ENCODE data around the gene HLA-DOB. TPM values are rescaled to one million over a fixed set of nuclear protein-coding genes. Genes with fewer than 3 reads are reported as not detected.
A peak's percentile ranks its signal among the peaks of the same experiment; 100 is the strongest.

The HLA-DOB gene
- total and polyA plus RNA-seq, 2 of the 13 experiments (the other 11 are each of a cell fraction or from before 2014, with no cell fraction given): not detected

- TF ChIP-seq ZNF430 (CRISPR knock-in tag; IDR thresholded peaks at IDR 0.05): 0 out of 2 replicates have a peak, but pooled peaks have one; percentile 26
Observed at GRCh38 chr6:32843979-32844838, 27.4 kb upstream of the HLA-DOB start, which contains the start of gene PSMB8 (continued).

DNA sequence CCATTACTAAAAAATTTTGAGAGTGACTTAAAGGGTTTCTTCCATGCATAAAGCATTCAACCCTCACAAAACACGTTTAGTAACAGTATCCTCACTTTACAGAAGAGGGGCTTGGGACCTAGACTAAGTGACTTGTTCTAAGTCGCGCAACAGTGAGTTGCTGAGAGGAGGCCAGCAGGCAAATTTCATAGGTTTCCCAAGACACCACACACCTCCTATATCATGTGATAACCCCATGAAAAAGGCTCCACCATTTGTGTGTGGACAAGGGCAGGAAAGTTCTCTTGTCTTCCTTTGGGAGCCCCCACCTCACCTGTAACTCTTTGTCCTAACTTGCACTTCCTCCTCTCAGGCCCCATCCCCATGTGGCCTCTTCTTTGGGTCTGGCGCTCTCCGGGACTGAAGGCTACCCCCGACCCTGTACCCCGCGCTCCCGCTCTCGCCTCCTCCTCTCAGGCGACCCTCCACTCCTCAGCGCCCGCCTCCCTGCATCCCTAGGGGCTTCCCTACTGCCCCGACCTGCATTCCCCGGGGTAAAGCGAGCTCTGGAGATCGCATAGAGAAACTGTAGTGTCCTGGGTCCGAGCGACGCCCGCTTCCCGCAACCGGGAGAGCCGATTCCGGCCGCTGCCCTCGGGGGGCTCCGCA, 26.7 kb upstream of the HLA-DOB start:
- WGBS (ENCODE audit: low lambda C conversion rate): 9% methylated on average over 28 of the region's 28 CpGs
- no peaks in the 10 kb centered on the region for H3K9me3 ChIP-seq (ENCODE audit: low read length)
- in situ Hi-C loops (cut with HindIII; ENCODE audit: extremely low pct_ligation_motif_present, low pct_unique_long_range_greater_than_20kb): no loop called here
- H3K4me3 ChIP-seq (replicated peaks in 1 of 3; ENCODE audit: insufficient read depth in 1 of 3, low read depth in 2 of 3, low read length in 3 of 3): peak overlapping the region; percentile 73 to 85 (median 75)
- ChIA-PET CTCF (ENCODE audit: low intra/inter-chr PET ratio, low total read pairs) (no interaction called here), POLR2A (interaction anchor here (1.0 to 3.0 kb wide), 3 partner anchors 10 to 129 kb away, joined by 3 to 41 read pairs (median 25); partner anchors contain the start of genes PSMB9 and TAP1)
- H2AFZ ChIP-seq (ENCODE audit: low read length): peak overlapping the region; percentile 64
- no peaks in the 10 kb centered on the region for H3K79me2 ChIP-seq (ENCODE audit: insufficient read depth, low read length)
- FAIRE-seq (peak; percentile 42), ATAC-seq (peak; percentile 15), DNase-seq (ENCODE audit: low spot score) (no peak)
- H3K27me3 ChIP-seq (ENCODE audit: control insufficient read depth in 1 of 2, insufficient read depth in 2 of 2, low read length in 2 of 2): no peaks in the 10 kb centered on the region; a peak in 1 of 5 replicates
- intact Hi-C loops (cut with micrococcal nuclease; ENCODE audit: unreplicated experiment): no loop called here
- peaks cover 0 to 1% of the 10 kb centered on the region in 2 experiments; a peak in 2 of 5 replicates for H3K36me3 ChIP-seq (replicated peaks in 1 of 2; ENCODE audit: control insufficient read depth in 1 of 2, insufficient read depth in 2 of 2, low read length in 2 of 2)
- peak overlapping the region; percentile 20 for H3K27ac ChIP-seq (ENCODE audit: extremely low read length, insufficient read depth, low read length)
- no peaks in the 10 kb centered on the region for H4K20me1 ChIP-seq (ENCODE audit: insufficient read depth, low read length)
- BruUV-seq (replicated peaks): TSS peak; percentile 44
- H3K9ac ChIP-seq (ENCODE audit: insufficient read depth, low read depth, low read length): peak overlapping the region; percentile 67
- peak overlapping the region; percentile 80 for H3K4me2 ChIP-seq (ENCODE audit: low read depth, low read length)
- H3K4me1 ChIP-seq (ENCODE audit: insufficient read depth, low read length): peaks cover 16% of the 10 kb centered on the region
- TF ChIP-seq ZNF18 (CRISPR knock-in tag; IDR thresholded peaks at IDR 0.05; ENCODE audit: insufficient replicate concordance) (no peak), YEATS4 (CRISPR knock-in tag; IDR thresholded peaks at IDR 0.05; ENCODE audit: borderline replicate concordance) (no peak), ZNF572 (CRISPR knock-in tag; IDR thresholded peaks at IDR 0.05) (0 out of 2 replicates have a peak, but pooled peaks have one; percentile 12), TFDP1 (CRISPR knock-in tag; IDR thresholded peaks at IDR 0.05; ENCODE audit: borderline replicate concordance) (no peak), KAT8 (CRISPR knock-in tag; IDR thresholded peaks at IDR 0.05) (peak; percentile 7; the same call in 1 of the 2 replicates), HNRNPH1 (optimal IDR thresholded peaks at IDR 0.05; ENCODE audit: low read depth, low read length) (no peak), USF2 (IDR thresholded peaks at IDR 0.05; ENCODE audit: low read depth, low read length) (no peak), USF2 (CRISPR knock-in tag; IDR thresholded peaks at IDR 0.05; ENCODE audit: borderline replicate concordance) (no peak)
- TF ChIP-seq, protein P1, sequence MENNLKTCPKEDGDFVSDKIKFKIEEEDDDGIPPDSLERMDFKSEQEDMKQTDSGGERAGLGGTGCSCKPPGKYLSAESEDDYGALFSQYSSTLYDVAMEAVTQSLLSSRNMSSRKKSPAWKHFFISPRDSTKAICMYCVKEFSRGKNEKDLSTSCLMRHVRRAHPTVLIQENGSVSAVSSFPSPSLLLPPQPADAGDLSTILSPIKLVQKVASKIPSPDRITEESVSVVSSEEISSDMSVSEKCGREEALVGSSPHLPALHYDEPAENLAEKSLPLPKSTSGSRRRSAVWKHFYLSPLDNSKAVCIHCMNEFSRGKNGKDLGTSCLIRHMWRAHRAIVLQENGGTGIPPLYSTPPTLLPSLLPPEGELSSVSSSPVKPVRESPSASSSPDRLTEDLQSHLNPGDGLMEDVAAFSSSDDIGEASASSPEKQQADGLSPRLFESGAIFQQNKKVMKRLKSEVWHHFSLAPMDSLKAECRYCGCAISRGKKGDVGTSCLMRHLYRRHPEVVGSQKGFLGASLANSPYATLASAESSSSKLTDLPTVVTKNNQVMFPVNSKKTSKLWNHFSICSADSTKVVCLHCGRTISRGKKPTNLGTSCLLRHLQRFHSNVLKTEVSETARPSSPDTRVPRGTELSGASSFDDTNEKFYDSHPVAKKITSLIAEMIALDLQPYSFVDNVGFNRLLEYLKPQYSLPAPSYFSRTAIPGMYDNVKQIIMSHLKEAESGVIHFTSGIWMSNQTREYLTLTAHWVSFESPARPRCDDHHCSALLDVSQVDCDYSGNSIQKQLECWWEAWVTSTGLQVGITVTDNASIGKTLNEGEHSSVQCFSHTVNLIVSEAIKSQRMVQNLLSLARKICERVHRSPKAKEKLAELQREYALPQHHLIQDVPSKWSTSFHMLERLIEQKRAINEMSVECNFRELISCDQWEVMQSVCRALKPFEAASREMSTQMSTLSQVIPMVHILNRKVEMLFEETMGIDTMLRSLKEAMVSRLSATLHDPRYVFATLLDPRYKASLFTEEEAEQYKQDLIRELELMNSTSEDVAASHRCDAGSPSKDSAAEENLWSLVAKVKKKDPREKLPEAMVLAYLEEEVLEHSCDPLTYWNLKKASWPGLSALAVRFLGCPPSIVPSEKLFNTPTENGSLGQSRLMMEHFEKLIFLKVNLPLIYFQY (CRISPR knock-in tag; IDR thresholded peaks at IDR 0.05; ENCODE audit: borderline replicate concordance): no peak

Measured in HepG2 (cell line).